Neuron (in vitro differentiated cells): ENCODE measurements around the gene CCSER1.

Experiments used
- H2AFZ ChIP-seq: one replicate; pipeline ENCODE4 v1.6.1; 2013; ENCODE audit warnings: low read depth, mild to moderate bottlenecking, inconsistent platforms, low read length, moderate library complexity
- H3K27me3 ChIP-seq: one replicate; pipeline ENCODE4 v1.6.1; 2013; ENCODE audit warnings: low read length; ENCODE audit not compliant: insufficient read depth
- H3K36me3 ChIP-seq: one replicate; pipeline ENCODE4 v1.6.1; 2013; ENCODE audit warnings: low read length; ENCODE audit not compliant: insufficient read depth
- H3K4me1 ChIP-seq: one replicate; pipeline ENCODE4 v1.6.1; 2013; ENCODE audit warnings: low read length; ENCODE audit not compliant: insufficient read depth
- H3K4me3 ChIP-seq: 2 replicates; pipeline ENCODE4 v1.5.1; 2013; ENCODE audit warnings: mild to moderate bottlenecking, low read length, moderate library complexity
- H3K9me3 ChIP-seq: one replicate; pipeline ENCODE4 v1.6.1; 2013; ENCODE audit warnings: low read length

Gene CCSER1

DNA sequence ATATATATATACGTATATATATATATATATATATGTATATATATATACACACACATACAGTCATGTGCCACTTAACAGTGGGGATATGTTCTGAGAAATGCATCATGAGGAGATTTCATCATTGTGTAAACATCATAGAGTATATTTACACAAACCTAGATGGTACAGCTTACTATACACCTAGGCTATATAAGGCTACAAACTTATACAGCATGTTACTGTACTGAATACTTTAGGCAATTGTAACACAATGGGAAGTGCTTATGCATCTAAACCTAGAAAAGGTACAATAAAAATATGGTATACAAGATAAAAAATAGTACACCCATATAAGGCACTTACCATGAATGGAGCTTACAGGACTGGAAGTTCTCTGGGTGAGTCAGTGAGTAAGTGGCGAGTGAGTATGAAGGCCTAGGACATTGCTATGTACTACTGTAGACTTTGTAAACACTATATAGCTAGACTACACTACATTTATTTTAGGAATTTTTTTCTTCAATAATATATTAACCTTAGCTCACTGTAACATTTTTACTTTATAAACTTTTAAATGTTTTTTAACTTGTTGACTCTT lies 13.2 kb upstream of the CCSER1 start:
- Histone ChIP-seq H3K36me3 (no peaks in the 10 kb centered on the region), H3K4me1 (no peaks in the 10 kb centered on the region), H3K27me3 (no peaks in the 10 kb centered on the region), H3K4me3 (no peak overlapping the region), H3K9me3 (no peaks in the 10 kb centered on the region), H2AFZ (no peak overlapping the region)

DNA sequence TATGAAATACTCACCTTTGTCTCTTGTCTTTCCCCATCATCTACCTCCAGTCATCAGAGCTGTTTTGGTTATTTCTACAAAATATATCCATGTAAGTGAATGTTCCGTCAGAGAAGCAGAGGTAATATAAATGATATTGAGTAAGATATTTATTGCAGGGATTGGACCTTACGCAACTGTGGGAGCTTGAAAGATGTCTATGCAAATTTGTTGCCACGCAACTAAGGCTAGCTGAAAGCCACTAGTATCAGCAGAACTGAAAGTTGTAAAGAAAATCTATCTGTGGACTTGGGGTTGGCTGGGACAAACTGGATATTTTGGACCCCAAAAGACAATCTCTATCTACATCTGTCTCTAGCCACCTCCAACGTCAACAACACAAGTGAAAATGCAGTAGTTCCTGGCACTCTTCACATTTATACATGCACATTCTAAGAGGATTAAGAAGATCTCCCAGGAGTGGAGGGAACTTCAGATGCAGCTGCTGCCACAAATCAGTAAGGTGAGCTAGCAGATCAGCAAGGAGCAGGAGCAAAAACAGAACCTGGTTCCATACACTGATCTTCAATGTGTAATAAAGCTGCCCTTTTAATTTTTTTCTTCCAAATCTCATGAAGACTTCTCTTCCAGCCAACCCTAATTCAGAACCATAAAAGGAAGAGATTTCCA lies 8.5 kb upstream of the CCSER1 start:
- Histone ChIP-seq H3K4me1 (no peaks in the 10 kb centered on the region), H2AFZ (no peak overlapping the region), H3K4me3 (no peak overlapping the region), H3K27me3 (no peaks in the 10 kb centered on the region), H3K36me3 (no peaks in the 10 kb centered on the region), H3K9me3 (no peaks in the 10 kb centered on the region)

DNA sequence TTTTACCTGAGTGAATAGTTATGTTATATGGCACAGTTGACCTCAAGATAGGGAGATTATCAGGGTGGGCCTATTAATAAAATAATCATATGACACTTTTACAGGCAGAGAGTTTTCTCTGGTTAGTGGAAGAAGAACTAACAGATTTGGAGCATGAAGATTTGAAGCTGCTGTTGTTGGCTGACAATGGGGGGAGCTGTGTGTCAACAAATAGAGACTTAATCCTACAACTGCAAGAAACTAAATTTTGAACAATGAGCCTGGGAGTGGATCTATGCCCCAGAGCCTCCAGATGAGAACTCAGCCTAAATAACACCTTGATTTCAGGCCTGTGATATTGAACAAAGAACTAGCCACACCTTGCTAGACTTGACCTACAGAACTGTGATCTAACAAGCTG lies 7.2 kb upstream of the CCSER1 start:
- no peaks in the 10 kb centered on the region for H3K36me3 ChIP-seq
- H3K27me3 ChIP-seq: peaks cover 4% of the 10 kb centered on the region
- H3K9me3 ChIP-seq: no peaks in the 10 kb centered on the region
- H3K4me3 ChIP-seq: no peak overlapping the region
- H3K4me1 ChIP-seq: no peaks in the 10 kb centered on the region
- no peak overlapping the region for H2AFZ ChIP-seq

DNA sequence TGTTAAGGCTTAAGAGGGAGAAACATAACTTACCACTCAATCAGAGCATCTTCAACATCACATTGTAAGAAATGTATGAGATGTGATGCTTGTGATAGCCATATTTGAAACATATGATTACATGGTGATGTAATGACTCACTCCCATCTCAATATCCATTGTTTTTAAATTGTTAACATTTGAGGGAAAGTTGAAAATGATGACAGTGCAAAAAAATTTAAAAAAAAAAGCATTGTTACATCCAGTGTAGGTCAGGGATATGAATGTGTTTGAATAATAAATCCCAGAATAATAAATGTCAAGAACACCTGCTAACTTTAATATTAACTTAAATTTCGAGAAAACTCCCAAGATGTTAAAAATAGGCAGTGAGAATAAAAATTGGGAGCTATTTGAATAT lies 6.4 kb upstream of the CCSER1 start:
- H3K4me1 ChIP-seq: no peaks in the 10 kb centered on the region
- H3K27me3 ChIP-seq: peaks cover 10% of the 10 kb centered on the region
- no peaks in the 10 kb centered on the region for H3K9me3 ChIP-seq
- no peaks in the 10 kb centered on the region for H3K36me3 ChIP-seq
- no peak overlapping the region for H2AFZ ChIP-seq
- H3K4me3 ChIP-seq: no peak overlapping the region

DNA sequence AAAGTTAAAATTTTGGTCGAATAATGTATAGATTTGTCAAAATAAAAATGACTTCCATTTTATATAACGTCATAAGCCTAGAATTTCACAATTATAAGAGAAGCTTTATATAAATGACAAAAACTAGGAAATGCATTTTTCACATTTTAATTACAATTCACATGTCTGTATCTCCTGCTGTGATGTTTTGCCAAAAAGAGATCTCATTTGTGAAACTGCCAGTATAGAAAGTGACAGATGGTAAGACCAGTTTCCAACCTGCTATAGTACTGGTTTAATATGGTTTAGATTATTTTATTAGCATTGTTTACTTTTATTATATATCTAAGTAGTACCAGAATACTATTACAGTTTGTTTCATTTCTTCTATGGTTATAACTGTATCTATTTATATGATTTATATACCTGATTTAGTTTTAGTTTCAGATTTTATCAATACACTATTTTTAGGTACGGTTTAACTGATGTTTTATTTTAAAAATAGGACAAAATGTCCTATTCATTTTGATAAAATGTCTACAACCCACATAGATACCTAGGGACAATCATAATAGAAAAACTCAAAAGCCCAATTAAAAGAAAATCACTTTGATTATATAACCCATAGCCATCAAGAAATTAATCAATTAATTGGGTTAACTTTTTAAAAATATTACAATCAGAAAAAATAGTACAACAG lies 5.4 kb upstream of the CCSER1 start:
- H2AFZ ChIP-seq: no peak overlapping the region
- H3K27me3 ChIP-seq: peaks cover 18% of the 10 kb centered on the region
- H3K36me3 ChIP-seq: no peaks in the 10 kb centered on the region
- H3K9me3 ChIP-seq: no peaks in the 10 kb centered on the region
- H3K4me1 ChIP-seq: peaks cover 2% of the 10 kb centered on the region
- no peak overlapping the region for H3K4me3 ChIP-seq

DNA sequence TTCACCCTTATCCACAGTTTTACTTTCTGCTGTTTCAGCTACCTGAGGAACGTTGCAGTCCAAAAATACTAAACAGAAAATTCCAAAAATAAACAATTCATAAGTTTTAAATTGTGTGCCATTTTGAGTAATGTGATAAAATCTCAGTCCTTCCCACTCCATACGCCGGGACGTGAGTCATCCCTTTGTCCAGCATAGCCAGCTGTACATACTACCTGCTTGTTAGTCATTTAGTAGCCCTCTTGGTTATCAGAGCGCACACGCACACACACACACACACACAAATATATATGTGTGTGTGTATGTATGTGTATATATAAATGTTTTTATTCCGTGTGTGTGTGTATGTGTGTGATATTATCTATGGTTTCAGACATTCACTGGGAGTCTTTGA lies 4.8 kb upstream of the CCSER1 start:
- Histone ChIP-seq H3K27me3 (peaks cover 18% of the 10 kb centered on the region), H3K4me1 (peaks cover 2% of the 10 kb centered on the region), H3K36me3 (no peaks in the 10 kb centered on the region), H3K4me3 (no peak overlapping the region), H3K9me3 (no peaks in the 10 kb centered on the region), H2AFZ (no peak overlapping the region)

DNA sequence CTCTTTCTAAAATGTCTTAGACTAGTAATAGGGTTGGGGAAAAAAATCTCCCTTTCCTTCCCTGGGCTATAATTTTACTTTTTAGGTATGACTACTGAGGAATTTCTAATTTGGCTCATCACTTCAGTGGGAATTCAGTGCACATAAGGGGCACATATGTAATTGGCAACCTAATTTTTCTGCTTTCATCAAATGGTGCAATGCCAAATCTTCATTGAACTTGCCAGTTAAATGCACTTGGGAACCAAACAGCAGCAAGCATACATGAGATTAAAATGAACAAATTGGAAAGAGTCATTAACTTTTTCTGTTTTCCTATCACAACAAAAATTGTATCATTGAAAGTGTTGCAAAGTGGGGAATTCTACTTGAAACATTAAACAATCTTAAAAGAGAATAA lies 2.9 kb upstream of the CCSER1 start:
- Histone ChIP-seq H3K27me3 (peaks cover 26% of the 10 kb centered on the region), H3K36me3 (no peaks in the 10 kb centered on the region), H3K9me3 (no peaks in the 10 kb centered on the region), H3K4me3 (no peak overlapping the region), H2AFZ (no peak overlapping the region), H3K4me1 (peaks cover 12% of the 10 kb centered on the region)

DNA sequence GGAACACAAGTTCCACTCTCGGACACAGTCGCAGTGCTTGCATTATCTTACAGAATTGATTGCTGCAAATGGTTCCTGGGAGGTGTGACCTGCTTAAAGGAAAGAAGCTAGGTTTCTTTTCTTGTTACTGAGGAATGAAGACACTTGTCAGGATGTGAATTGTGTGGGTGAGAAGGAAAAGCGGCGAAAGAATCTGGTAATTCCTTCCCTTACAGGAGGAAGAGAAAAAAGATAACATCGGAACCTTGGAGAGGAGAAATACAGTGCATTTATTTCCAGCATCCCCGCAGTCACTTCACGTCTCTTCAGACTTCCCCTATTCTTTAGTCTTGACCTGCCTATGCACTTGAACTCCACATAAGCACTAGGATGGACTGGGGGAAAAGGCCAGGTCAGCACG lies 389 bp upstream of the CCSER1 start:
- Histone ChIP-seq H3K27me3 (peaks cover 37% of the 10 kb centered on the region), H3K9me3 (no peaks in the 10 kb centered on the region), H3K4me1 (peaks cover 12% of the 10 kb centered on the region), H3K4me3 (peak overlapping the region; percentile 54), H3K36me3 (no peaks in the 10 kb centered on the region), H2AFZ (peak overlapping the region; percentile 99)

DNA sequence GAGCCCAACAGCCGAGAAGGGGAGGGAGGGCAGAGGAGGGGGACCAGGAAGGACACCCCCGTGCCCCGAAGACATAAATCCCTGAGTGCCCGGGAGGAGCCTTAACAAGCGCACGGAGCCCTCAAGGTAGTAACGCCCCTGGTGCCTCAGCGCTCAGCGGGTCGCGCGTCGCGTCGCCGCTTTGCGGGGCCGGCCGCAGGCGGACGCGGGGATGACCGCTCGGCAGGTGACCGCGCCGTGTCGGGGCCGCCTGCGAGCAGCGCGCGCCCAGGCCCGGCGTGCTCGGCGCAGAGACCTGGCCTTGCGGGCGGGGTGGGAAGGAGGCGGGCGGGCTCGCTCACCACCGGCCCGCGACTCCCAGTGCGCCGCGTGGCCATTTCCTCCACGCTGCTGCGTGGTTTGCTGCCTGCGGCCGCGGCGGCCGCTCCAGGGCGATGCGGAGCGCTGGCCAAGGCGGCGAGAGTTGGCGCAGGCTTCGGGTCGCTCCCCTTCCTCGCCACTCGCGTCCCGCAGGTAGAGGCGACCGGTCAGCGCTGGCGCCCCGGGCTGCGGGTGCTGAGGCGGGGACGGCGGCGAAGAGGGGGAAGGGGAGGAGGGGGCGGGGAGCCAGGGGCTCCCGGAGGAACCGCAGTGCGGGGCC lies 632 bp downstream of the CCSER1 start:
- H3K9me3 ChIP-seq: no peaks in the 10 kb centered on the region
- peaks cover 12% of the 10 kb centered on the region for H3K4me1 ChIP-seq
- no peaks in the 10 kb centered on the region for H3K36me3 ChIP-seq
- H3K27me3 ChIP-seq: peaks cover 37% of the 10 kb centered on the region
- peak overlapping the region; percentile 99 for H2AFZ ChIP-seq
- peak overlapping the region; percentile 54 for H3K4me3 ChIP-seq

DNA sequence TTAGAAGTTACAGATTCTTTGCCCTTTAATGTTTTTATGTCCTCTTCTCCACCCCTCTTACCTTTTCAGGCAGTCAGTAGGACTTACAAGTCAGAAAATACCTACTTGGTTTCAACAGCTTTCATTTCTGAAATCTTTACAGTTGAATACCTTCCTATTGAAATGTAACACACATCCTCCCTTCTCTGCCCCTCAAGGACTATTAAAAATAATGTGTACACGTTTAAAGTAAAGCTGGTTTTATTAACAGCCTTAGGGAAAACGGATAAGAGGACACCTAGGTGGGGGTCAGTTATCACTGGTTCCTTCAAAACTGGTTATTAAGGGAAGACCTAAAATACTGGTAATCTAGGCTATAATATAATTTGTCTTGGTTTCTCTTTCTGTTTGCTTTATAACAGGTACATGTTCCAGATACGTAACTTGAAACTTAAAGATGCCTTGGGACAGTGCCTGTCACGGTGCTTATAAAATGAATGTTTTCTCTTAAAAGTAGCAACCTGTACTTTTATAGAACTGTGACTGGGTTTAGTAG lies 1.8 kb downstream of the CCSER1 start:
- Histone ChIP-seq H3K27me3 (peaks cover 40% of the 10 kb centered on the region), H3K4me3 (peak overlapping the region; percentile 54), H3K4me1 (peaks cover 12% of the 10 kb centered on the region), H2AFZ (no peak overlapping the region), H3K9me3 (no peaks in the 10 kb centered on the region), H3K36me3 (no peaks in the 10 kb centered on the region)

DNA sequence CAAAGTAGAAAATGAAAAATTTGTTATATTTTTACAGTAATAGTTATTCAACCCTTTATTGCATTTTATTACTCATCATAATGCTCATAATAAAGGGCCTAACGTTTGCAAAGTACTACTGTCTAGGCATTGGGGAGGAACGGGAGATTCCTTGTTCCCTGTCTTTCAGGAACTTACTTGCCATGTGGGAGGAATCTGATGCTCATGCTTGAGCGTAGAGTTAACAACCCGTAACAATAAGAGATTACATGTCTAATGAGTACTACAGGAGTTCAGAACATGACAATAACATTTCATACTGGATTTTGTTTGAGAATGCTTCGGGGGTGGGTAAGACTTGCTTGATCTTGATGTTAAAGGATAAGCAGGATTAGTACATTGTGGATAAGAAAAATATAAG lies 2.9 kb downstream of the CCSER1 start:
- Histone ChIP-seq H3K4me1 (peaks cover 12% of the 10 kb centered on the region), H3K36me3 (no peaks in the 10 kb centered on the region), H3K9me3 (no peaks in the 10 kb centered on the region), H2AFZ (no peak overlapping the region), H3K4me3 (no peak overlapping the region), H3K27me3 (peaks cover 36% of the 10 kb centered on the region)

DNA sequence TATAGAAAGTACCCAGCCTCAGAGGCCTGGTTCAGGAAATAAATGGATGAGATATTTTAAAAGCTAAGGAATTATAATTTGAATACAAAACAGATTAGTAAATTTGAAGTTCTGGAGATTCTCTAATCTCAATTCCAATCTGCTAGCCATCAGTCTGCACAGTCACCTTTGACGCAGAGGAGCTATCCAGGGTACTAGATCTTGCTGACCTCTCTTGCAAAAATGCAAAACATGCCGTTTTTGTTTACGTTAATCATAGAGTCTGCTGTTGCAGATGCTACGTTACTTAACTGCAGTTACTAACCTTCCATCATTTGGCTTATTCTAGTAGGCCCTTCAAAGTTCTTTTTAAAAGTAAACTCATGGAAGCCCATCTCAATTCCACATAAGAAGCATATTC lies 10.4 kb downstream of the CCSER1 start:
- Histone ChIP-seq H3K4me3 (no peak overlapping the region), H3K4me1 (peaks cover 7% of the 10 kb centered on the region), H2AFZ (no peak overlapping the region), H3K9me3 (no peaks in the 10 kb centered on the region), H3K27me3 (peaks cover 6% of the 10 kb centered on the region), H3K36me3 (no peaks in the 10 kb centered on the region)

DNA sequence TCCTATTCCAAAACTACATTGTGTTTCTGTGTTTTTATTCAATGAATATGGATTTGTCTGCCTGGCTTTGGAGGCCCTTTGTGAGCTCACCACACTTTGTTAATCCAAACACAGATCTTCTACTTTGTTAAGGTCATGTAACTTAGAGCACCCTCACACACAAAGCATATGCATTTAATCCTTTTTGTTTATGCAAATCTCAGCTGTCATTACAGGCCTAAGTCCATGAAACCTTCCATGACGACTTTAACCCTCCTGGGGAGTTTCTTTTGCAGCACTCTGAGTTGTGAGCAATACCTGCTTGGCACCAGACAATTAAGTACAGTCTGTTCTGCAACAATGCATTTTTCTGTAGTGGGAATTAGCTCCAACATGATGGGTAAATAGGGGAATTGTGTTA lies 14.9 kb downstream of the CCSER1 start:
- Histone ChIP-seq H2AFZ (no peak overlapping the region), H3K27me3 (no peaks in the 10 kb centered on the region), H3K9me3 (no peaks in the 10 kb centered on the region), H3K4me3 (no peak overlapping the region), H3K4me1 (peaks cover 18% of the 10 kb centered on the region), H3K36me3 (no peaks in the 10 kb centered on the region)
